ENCODE data around the gene JOSD2. TPM values are rescaled to one million over a fixed set of nuclear protein-coding genes. Genes with fewer than 3 reads are reported as not detected.

The JOSD2 gene
- total RNA-seq, 1 donor from 2014 or later = 19.1 TPM

DNA sequence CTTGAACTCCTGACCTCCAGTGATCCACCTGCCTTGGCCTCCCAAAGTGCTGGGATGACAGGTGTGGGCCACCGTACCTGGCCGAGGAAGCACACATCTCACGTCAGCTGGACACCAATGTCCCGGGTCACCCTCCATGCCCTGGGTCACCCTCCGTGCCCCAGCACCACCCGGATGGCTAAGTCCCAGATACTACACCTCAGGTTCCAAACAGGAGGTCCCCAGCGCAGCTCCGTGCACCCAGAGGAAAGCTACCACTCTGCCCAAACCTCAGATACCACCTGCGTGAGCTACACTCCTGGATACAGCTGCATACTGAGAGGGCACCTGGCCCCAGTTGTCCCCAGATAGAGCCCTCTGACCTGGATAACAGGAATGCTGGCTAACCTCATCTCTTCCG, 43.2 kb upstream of the JOSD2 start:
- H3K36me3 Mint-ChIP-seq (ENCODE audit: unreplicated experiment) = peaks cover 5% of the 10 kb centered on the region
- H3K27ac Mint-ChIP-seq (ENCODE audit: unreplicated experiment) = peak overlapping the region; percentile 22
- H3K4me3 Mint-ChIP-seq (ENCODE audit: unreplicated experiment) = no peak overlapping the region
- H3K27me3 Mint-ChIP-seq (ENCODE audit: unreplicated experiment) = peaks cover 24% of the 10 kb centered on the region
- DNase-seq = no peak
- H3K4me1 Mint-ChIP-seq (ENCODE audit: low read depth, unreplicated experiment) = peaks cover 12% of the 10 kb centered on the region
- TF ChIP-seq, protein P1, sequence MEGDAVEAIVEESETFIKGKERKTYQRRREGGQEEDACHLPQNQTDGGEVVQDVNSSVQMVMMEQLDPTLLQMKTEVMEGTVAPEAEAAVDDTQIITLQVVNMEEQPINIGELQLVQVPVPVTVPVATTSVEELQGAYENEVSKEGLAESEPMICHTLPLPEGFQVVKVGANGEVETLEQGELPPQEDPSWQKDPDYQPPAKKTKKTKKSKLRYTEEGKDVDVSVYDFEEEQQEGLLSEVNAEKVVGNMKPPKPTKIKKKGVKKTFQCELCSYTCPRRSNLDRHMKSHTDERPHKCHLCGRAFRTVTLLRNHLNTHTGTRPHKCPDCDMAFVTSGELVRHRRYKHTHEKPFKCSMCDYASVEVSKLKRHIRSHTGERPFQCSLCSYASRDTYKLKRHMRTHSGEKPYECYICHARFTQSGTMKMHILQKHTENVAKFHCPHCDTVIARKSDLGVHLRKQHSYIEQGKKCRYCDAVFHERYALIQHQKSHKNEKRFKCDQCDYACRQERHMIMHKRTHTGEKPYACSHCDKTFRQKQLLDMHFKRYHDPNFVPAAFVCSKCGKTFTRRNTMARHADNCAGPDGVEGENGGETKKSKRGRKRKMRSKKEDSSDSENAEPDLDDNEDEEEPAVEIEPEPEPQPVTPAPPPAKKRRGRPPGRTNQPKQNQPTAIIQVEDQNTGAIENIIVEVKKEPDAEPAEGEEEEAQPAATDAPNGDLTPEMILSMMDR (IDR thresholded peaks at IDR 0.05; ENCODE audit: partially characterized antibody, unreplicated experiment) = no peak
- H3K9me3 Mint-ChIP-seq (ENCODE audit: unreplicated experiment) = peaks cover 8% of the 10 kb centered on the region

DNA sequence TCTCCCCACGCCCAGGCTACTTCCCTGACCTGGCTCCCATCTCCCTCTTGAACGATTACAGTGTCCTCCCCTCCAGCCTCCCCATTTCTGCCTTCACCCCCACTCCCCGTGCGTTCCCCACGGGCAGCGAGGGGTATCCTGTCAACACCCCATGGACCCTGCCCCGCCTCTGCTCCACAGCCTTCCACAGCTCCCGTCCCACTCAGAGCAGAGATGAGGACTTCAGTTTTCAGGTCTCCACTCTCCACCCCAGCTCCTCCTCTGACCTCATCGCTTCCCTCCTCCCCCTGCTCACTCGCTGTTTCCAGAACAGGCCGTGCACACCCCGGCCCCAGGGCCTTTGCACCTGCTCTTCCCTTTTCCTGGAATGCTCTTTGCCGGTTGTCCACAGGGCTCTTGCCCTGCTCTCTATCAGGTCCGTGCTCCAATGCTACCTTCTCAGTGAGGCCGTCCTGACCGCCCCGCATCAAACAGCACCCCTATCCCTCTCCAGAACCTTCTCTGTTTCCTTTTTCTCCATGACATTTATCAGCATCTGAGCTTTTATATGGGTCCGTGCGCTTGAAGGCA, 42.2 kb upstream of the JOSD2 start:
- H3K27ac Mint-ChIP-seq (ENCODE audit: unreplicated experiment) = peak overlapping the region; percentile 25
- no peak overlapping the region for H3K4me3 Mint-ChIP-seq (ENCODE audit: unreplicated experiment)
- TF ChIP-seq, protein P1 (IDR thresholded peaks at IDR 0.05; ENCODE audit: partially characterized antibody, unreplicated experiment) = no peak
- H3K36me3 Mint-ChIP-seq (ENCODE audit: unreplicated experiment) = peaks cover 5% of the 10 kb centered on the region
- H3K9me3 Mint-ChIP-seq (ENCODE audit: unreplicated experiment) = peaks cover 10% of the 10 kb centered on the region
- DNase-seq = no peak
- H3K4me1 Mint-ChIP-seq (ENCODE audit: low read depth, unreplicated experiment) = peaks cover 12% of the 10 kb centered on the region
- H3K27me3 Mint-ChIP-seq (ENCODE audit: unreplicated experiment) = peaks cover 23% of the 10 kb centered on the region

DNA sequence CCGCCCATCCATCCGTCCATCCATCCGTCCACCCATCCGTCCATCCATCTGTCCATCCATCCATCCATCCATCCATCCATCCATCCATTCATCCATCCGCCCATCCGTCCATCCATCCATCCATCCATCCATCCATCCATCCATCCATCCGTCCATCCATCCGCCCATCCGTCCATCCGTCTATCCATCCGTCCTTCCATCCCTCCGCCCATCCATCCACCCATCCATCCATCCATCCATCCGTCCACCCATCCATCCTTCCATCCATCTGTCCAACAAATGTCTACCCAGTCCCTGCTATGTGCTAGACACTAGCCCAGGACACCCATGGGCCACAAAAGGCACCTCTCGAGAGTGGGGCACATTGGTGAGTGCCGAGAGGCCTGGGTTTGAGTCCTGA, 41.5 kb upstream of the JOSD2 start:
- H3K4me1 Mint-ChIP-seq (ENCODE audit: low read depth, unreplicated experiment) = peaks cover 16% of the 10 kb centered on the region
- H3K9me3 Mint-ChIP-seq (ENCODE audit: unreplicated experiment) = peaks cover 11% of the 10 kb centered on the region
- peak overlapping the region; percentile 67 for H3K4me3 Mint-ChIP-seq (ENCODE audit: unreplicated experiment)
- peaks cover 23% of the 10 kb centered on the region for H3K27me3 Mint-ChIP-seq (ENCODE audit: unreplicated experiment)
- no peak for DNase-seq
- TF ChIP-seq, protein P1 (IDR thresholded peaks at IDR 0.05; ENCODE audit: partially characterized antibody, unreplicated experiment) = no peak
- peak overlapping the region; percentile 2 for H3K27ac Mint-ChIP-seq (ENCODE audit: unreplicated experiment)
- H3K36me3 Mint-ChIP-seq (ENCODE audit: unreplicated experiment) = peaks cover 5% of the 10 kb centered on the region

DNA sequence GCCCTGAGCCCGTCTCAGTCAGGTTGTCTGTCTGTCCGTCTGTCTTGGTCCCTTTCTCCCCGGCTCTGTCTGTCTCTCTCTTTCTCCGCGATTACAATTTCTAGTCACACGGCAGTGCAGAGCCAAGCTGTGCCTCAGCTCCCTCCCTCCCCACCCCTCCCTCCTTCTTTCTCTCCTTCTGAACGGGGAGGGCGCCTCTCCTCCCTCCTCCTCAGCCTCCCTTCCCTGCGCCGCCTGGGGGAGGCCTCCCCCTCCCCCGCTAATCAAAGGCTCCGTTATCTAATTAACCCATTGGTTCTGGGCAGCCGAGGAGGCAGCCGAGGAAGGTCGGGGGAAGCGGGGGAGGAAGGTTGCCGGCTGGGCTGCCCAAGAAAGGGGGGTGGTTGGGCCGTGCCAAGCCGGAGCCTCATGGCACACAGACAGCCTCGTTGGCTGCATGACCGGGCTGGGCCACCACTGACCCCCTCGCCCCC, 40.8 kb upstream of the JOSD2 start:
- peaks cover 14% of the 10 kb centered on the region for H3K9me3 Mint-ChIP-seq (ENCODE audit: unreplicated experiment)
- peak overlapping the region; percentile 73 for H3K27ac Mint-ChIP-seq (ENCODE audit: unreplicated experiment)
- H3K4me3 Mint-ChIP-seq (ENCODE audit: unreplicated experiment) = peak overlapping the region; percentile 89
- peaks cover 23% of the 10 kb centered on the region for H3K4me1 Mint-ChIP-seq (ENCODE audit: low read depth, unreplicated experiment)
- H3K27me3 Mint-ChIP-seq (ENCODE audit: unreplicated experiment) = peaks cover 21% of the 10 kb centered on the region
- H3K36me3 Mint-ChIP-seq (ENCODE audit: unreplicated experiment) = peaks cover 5% of the 10 kb centered on the region
- no peak for DNase-seq
- TF ChIP-seq, protein P1 (IDR thresholded peaks at IDR 0.05; ENCODE audit: partially characterized antibody, unreplicated experiment) = no peak

DNA sequence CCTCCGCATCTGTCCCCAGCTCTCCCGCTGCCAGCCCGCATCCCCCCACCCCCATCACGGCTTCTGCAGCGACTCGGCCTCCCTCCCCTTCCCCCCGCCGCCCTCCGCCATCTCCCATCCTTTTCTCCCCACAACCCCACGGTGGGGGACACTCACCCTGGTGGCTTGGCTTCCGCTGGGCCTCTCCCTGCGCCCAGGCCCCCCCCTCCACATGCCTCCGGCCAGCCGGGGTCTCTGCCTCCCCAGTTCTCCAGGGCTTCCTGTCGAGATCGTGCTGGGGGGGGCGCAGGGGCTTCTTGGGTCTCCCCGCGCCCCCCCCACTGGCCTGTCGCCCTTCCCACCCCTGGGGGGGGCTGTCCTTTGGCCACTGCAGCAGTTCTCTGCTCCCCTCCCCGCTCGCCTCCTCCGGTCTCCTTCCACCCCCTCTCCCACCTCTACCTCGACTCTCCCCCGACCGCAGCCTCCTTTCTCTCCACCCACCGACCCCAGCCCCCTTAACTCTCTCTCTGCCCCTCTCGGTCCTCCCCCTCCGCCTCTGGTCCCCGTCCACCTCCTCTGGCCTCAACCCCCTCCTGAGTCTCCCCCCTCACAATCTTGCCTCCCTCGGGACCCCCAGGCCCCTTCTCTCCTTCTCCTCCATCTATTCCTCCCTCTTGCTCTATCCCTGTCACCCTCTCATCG, 40.2 kb upstream of the JOSD2 start:
- H3K4me3 Mint-ChIP-seq (ENCODE audit: unreplicated experiment) = peak overlapping the region; percentile 89
- peaks cover 5% of the 10 kb centered on the region for H3K36me3 Mint-ChIP-seq (ENCODE audit: unreplicated experiment)
- peaks cover 14% of the 10 kb centered on the region for H3K9me3 Mint-ChIP-seq (ENCODE audit: unreplicated experiment)
- H3K27me3 Mint-ChIP-seq (ENCODE audit: unreplicated experiment) = peaks cover 20% of the 10 kb centered on the region
- TF ChIP-seq, protein P1 (IDR thresholded peaks at IDR 0.05; ENCODE audit: partially characterized antibody, unreplicated experiment) = no peak
- peak overlapping the region; percentile 73 for H3K27ac Mint-ChIP-seq (ENCODE audit: unreplicated experiment)
- peaks cover 21% of the 10 kb centered on the region for H3K4me1 Mint-ChIP-seq (ENCODE audit: low read depth, unreplicated experiment)
- peak; percentile 48 for DNase-seq
